ENCODE measurements around the gene GREB1. TPM values are rescaled to one million over a fixed set of nuclear protein-coding genes. Genes with fewer than 3 reads are reported as not detected.

The GREB1 gene
- total and polyA plus RNA-seq, 2 of the 13 experiments (the other 11 are each of a cell fraction or from before 2014, with no cell fraction given), result 31.3 to 61.2 TPM

GRCh38 chr2:11502740-11503292 lies 31.0 kb upstream of the GREB1 start (continued):
- TF ChIP-seq ZNF724P (CRISPR knock-in tag; IDR thresholded peaks at IDR 0.05; ENCODE audit: borderline replicate concordance), result no peak
- 0 out of 2 replicates have a peak, but pooled peaks have one; percentile 43 for TF ChIP-seq ZNF674 (CRISPR knock-in tag; IDR thresholded peaks at IDR 0.05; ENCODE audit: low read depth)
- TF ChIP-seq, protein P1, sequence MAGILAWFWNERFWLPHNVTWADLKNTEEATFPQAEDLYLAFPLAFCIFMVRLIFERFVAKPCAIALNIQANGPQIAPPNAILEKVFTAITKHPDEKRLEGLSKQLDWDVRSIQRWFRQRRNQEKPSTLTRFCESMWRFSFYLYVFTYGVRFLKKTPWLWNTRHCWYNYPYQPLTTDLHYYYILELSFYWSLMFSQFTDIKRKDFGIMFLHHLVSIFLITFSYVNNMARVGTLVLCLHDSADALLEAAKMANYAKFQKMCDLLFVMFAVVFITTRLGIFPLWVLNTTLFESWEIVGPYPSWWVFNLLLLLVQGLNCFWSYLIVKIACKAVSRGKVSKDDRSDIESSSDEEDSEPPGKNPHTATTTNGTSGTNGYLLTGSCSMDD (CRISPR knock-in tag; IDR thresholded peaks at IDR 0.05), result no peak
- peak; percentile 78; the same call in 1 of the 2 replicates for TF ChIP-seq ZHX2 (IDR thresholded peaks at IDR 0.05; ENCODE audit: low read depth)
- TF ChIP-seq ZHX2 (CRISPR knock-in tag; IDR thresholded peaks at IDR 0.05; ENCODE audit: borderline replicate concordance), result no peak
- peak; percentile 38; the same call in 1 of the 2 replicates for TF ChIP-seq ZNF331 (CRISPR knock-in tag; IDR thresholded peaks at IDR 0.05)
- TF ChIP-seq ZNF556 (CRISPR knock-in tag; IDR thresholded peaks at IDR 0.05; ENCODE audit: borderline replicate concordance), result peak; percentile 85; the same call in 1 of the 2 replicates
- no peak for TF ChIP-seq WIZ (CRISPR knock-in tag; IDR thresholded peaks at IDR 0.05)
- TF ChIP-seq ZFAT (CRISPR knock-in tag; conservative IDR thresholded peaks at IDR 0.05), result no peak
- TF ChIP-seq IRX3 (CRISPR knock-in tag; IDR thresholded peaks at IDR 0.05; ENCODE audit: borderline replicate concordance, low read depth), result no peak
- no peak for TF ChIP-seq NRL (CRISPR knock-in tag; IDR thresholded peaks at IDR 0.05; ENCODE audit: borderline replicate concordance)
- TF ChIP-seq SP140L (CRISPR knock-in tag; IDR thresholded peaks at IDR 0.05; ENCODE audit: borderline replicate concordance), result no peak
- TF ChIP-seq MXD1 (CRISPR knock-in tag; IDR thresholded peaks at IDR 0.05), result no peak
- peak; percentile 54; the same call in 1 of the 2 replicates for TF ChIP-seq SMAD3 (CRISPR knock-in tag; IDR thresholded peaks at IDR 0.05)
- no peak for TF ChIP-seq NFE2L1 (CRISPR knock-in tag; IDR thresholded peaks at IDR 0.05; ENCODE audit: borderline replicate concordance)
- no peak for TF ChIP-seq PTBP1 (IDR thresholded peaks at IDR 0.05; ENCODE audit: low read depth, low read length, poor library complexity, severe bottlenecking)
- TF ChIP-seq ZNF670 (CRISPR knock-in tag; IDR thresholded peaks at IDR 0.05; ENCODE audit: borderline replicate concordance), result no peak
- TF ChIP-seq, protein P2, sequence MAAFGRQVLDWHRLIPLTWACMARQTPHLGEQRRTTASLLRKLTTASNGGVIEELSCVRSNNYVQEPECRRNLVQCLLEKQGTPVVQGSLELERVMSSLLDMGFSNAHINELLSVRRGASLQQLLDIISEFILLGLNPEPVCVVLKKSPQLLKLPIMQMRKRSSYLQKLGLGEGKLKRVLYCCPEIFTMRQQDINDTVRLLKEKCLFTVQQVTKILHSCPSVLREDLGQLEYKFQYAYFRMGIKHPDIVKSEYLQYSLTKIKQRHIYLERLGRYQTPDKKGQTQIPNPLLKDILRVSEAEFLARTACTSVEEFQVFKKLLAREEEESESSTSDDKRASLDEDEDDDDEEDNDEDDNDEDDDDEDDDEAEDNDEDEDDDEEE (CRISPR knock-in tag; IDR thresholded peaks at IDR 0.05), result no peak
- TF ChIP-seq RELA (CRISPR knock-in tag; IDR thresholded peaks at IDR 0.05), result no peak
- TF ChIP-seq ZFYVE20 (CRISPR knock-in tag; IDR thresholded peaks at IDR 0.05; ENCODE audit: borderline replicate concordance, low read depth), result no peak

Data from HepG2 (cell line).